NCI-H524 treated with DMSO at 0.1 percent for 48 hours (cell line): ENCODE results near the gene SLC7A1.

Experiments
- DNase-seq: peaks from one replicate; lab custom pipeline; 2025; lab: John Stamatoyannopoulos, UW

SLC7A1 gene

GRCh38 chr13:29530901-29531300 is 64.6 kb downstream of the SLC7A1 start:
- DNase-seq, result no peak

GRCh38 chr13:29529754-29530153 is 65.7 kb downstream of the SLC7A1 start:
- DNase-seq, result no peak

- no peak for DNase-seq
Observed at GRCh38 chr13:29527916-29528315, 67.6 kb downstream of the SLC7A1 start.

- DNase-seq, result no peak
Observed at GRCh38 chr13:29527511-29527910, 68.0 kb downstream of the SLC7A1 start.

- no peak for DNase-seq
Observed at GRCh38 chr13:29526741-29527140, 68.7 kb downstream of the SLC7A1 start.

- DNase-seq, result no peak
Observed at GRCh38 chr13:29525757-29526156, 69.7 kb downstream of the SLC7A1 start.

- no peak for DNase-seq
Observed at GRCh38 chr13:29524641-29525040, 70.8 kb downstream of the SLC7A1 start.

GRCh38 chr13:29524176-29524575 is 71.3 kb downstream of the SLC7A1 start:
- DNase-seq, result no peak

- no peak for DNase-seq
Observed at GRCh38 chr13:29523199-29523961, 72.1 kb downstream of the SLC7A1 start.

GRCh38 chr13:29522044-29522685 is 73.3 kb downstream of the SLC7A1 start:
- no peak for DNase-seq

- DNase-seq, result no peak
Observed at GRCh38 chr13:29521336-29521735, 74.2 kb downstream of the SLC7A1 start.

GRCh38 chr13:29520671-29521070 is 74.8 kb downstream of the SLC7A1 start:
- DNase-seq, result no peak

GRCh38 chr13:29519921-29520320 is 75.6 kb downstream of the SLC7A1 start:
- DNase-seq, result no peak

GRCh38 chr13:29516880-29517279 is 78.6 kb downstream of the SLC7A1 start:
- DNase-seq, result no peak

GRCh38 chr13:29516012-29516411 is 79.5 kb downstream of the SLC7A1 start:
- DNase-seq, result no peak

- no peak for DNase-seq
Observed at GRCh38 chr13:29515372-29515771, 80.1 kb downstream of the SLC7A1 start.

- DNase-seq, result no peak
Observed at GRCh38 chr13:29514720-29515310, 80.7 kb downstream of the SLC7A1 start.

- DNase-seq, result no peak
Observed at GRCh38 chr13:29513981-29514719, 81.3 kb downstream of the SLC7A1 start.

GRCh38 chr13:29513002-29513980 is 82.2 kb downstream of the SLC7A1 start:
- DNase-seq, result no peak

GRCh38 chr13:29511980-29512379 is 83.5 kb downstream of the SLC7A1 start:
- DNase-seq, result no peak

- DNase-seq, result no peak
Observed at GRCh38 chr13:29511106-29511796, 84.2 kb downstream of the SLC7A1 start.
